ENCODE measurements around the gene KISS1. TPM values are rescaled to one million over a fixed set of nuclear protein-coding genes. Genes with fewer than 3 reads are reported as not detected.

KISS1 gene
- total RNA-seq, 1 donor from 2014 or later = 111 TPM

- TF ChIP-seq CTCF (conservative IDR thresholded peaks at IDR 0.05; ENCODE audit: low read depth, low read length) = no peak
- no peak for DNase-seq (ENCODE audit: low read depth)
- no peak overlapping the region for H3K4me3 ChIP-seq (ENCODE audit: low read depth, low read length)
Measured at GRCh38 chr1:204181116-204181515, 15.2 kb downstream of the KISS1 start.

GRCh38 chr1:204180133-204180532 is 16.2 kb downstream of the KISS1 start:
- no peak for TF ChIP-seq CTCF (conservative IDR thresholded peaks at IDR 0.05; ENCODE audit: low read depth, low read length)
- no peak overlapping the region for H3K4me3 ChIP-seq (ENCODE audit: low read depth, low read length)
- no peak for DNase-seq (ENCODE audit: low read depth)

GRCh38 chr1:204178487-204179281 is 17.6 kb downstream of the KISS1 start:
- DNase-seq (ENCODE audit: low read depth) = no peak
- TF ChIP-seq CTCF (conservative IDR thresholded peaks at IDR 0.05; ENCODE audit: low read depth, low read length) = no peak
- no peak overlapping the region for H3K4me3 ChIP-seq (ENCODE audit: low read depth, low read length)

- TF ChIP-seq CTCF (conservative IDR thresholded peaks at IDR 0.05; ENCODE audit: low read depth, low read length) = no peak
- DNase-seq (ENCODE audit: low read depth) = no peak
- no peak overlapping the region for H3K4me3 ChIP-seq (ENCODE audit: low read depth, low read length)
Measured at GRCh38 chr1:204177133-204177532, 19.2 kb downstream of the KISS1 start.

- no peak overlapping the region for H3K4me3 ChIP-seq (ENCODE audit: low read depth, low read length)
- no peak for TF ChIP-seq CTCF (conservative IDR thresholded peaks at IDR 0.05; ENCODE audit: low read depth, low read length)
- DNase-seq (ENCODE audit: low read depth) = no peak
Measured at GRCh38 chr1:204176049-204176448, 20.2 kb downstream of the KISS1 start.

GRCh38 chr1:204174958-204175357 is 21.3 kb downstream of the KISS1 start:
- DNase-seq (ENCODE audit: low read depth) = no peak
- no peak overlapping the region for H3K4me3 ChIP-seq (ENCODE audit: low read depth, low read length)
- TF ChIP-seq CTCF (conservative IDR thresholded peaks at IDR 0.05; ENCODE audit: low read depth, low read length) = no peak

Measured in epithelial cell of proximal tubule (primary cell).